HG02852 (cell line): ENCODE measurements around the gene PTPRS.

Experiments used
- ATAC-seq: cut with Tn5 transposase; IDR thresholded peaks from one replicate; pipeline ENCODE4 v1.9.1; 2021; ENCODE audit warnings: mild to moderate bottlenecking, moderate library complexity; ENCODE audit not compliant: unreplicated experiment

Gene PTPRS

DNA sequence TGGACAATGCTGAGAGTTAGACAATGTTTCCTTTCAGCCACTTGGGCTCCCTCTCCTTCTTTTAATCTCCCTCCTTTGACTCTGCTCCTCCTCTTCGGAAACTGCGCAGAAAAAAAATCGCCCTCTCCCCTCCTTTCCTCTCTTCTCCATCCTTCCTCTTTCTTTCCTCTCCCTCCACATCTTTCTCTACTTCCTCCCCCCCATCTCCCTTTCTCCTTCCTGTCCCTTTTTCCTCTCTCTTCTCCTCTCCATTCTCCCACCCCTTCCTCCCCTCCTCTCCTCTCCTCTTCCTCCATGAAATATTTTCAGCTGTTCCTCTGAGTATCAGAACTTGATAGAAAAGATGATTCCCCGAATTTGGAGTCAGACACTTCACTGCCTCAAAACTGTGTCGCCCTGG, 15.1 kb upstream of the PTPRS start:
- no peak for ATAC-seq

DNA sequence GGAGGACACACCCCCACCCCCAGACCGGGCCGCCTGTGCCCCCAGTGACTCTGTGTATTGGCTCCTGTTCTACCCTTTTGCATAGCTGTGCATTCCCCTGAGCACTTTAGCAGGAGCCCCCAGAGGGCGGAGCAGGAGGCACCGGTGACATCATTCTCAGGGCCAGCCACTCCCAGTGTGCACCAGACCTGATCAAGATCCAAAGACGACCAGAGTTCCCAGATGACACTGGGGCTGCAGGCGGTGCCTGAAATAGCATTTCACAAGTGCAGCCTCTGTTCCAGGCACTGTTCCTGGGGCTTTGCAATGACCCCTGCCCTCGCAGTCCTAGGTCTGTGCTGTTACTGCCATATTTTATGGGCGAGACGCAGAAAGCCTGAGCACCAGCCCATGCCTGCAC, 14.5 kb upstream of the PTPRS start:
- ATAC-seq: no peak

DNA sequence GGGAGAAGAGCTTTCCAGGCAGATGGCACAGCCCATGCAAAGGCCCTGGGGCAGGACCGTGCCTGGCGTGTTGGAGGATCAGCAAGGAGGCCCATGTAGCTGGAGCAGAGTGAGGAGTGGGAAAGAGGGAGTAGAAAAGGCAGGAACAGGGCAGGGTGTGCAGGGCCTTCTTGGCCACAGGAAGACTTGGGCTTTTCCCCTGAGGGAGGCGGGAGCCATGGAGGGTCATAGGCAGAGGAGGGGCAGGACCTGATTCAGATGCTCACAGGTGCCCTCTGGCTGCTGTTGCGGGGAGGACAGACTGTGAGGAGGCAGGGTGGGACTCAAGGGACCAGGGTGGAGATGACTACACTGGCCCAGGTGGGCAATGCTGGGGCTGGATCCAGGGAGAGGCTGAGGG, 13.8 kb upstream of the PTPRS start:
- no peak for ATAC-seq

DNA sequence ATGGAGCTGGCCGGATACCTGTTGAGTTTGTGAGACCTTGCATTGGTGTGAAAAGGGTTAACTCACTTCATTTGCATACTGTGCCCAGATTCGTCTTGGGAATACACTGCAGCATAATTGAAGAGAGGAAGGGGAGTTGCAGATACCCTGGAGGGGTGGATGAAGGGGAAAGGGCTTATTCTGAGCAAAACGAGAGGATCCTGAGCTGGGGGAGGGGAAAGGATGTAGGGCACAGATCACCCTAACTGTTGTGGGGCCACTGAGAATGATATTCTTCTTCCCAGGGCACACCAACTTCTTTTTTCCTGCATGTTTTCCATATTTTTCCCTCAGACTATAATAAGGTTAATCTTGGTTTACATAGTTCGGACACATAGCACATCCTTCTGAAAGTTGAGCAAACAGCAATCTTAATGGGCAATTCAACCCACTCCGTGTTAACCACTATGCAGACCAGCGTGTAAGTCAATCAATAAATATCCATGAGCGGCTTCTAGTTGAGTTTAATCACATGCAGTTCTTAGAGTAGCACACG, 11.7 kb upstream of the PTPRS start:
- ATAC-seq: no peak

DNA sequence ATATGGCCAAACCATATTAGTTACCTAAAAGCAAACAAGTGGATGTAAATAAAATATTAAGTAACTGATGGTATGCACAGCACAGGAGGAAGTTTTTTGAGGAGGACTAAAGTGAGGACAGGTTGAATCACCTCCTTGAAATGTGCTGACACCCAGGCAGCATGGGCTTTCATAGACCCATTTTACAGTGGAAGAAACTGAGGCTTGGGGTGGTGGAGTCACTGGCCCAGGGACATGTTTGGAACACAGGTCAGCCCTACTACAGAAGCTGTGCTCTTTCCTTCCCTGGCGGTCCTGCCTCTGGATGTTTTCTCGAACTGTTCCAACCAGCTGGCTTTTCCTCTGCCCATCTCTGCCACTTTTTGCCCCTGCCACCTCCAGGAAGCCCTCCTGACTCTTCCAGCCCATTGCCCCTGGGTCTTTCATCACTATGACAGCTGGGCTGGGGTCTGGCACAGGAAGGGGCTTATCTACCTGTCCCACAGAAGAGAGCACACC, 11.2 kb upstream of the PTPRS start:
- no peak for ATAC-seq

DNA sequence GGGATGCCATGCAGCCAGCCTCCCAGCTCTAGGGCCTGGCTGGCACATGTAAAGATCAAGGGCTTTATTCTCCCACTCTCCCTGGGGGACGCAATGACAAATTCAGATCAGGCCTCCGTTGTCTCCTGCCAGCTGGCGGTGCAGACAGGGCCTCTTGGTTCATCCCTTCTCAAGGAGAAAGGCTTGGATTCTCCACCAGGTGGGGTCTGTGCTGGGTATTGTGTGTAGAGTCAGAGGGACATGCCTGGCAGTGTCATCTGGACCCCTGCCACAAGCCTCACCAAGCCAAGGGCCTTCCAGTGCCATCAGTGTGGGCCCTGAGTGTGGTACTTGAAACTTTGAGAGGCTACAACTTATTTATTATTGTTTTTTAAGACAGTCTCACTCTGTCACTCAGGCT, 8.4 kb upstream of the PTPRS start:
- no peak for ATAC-seq

DNA sequence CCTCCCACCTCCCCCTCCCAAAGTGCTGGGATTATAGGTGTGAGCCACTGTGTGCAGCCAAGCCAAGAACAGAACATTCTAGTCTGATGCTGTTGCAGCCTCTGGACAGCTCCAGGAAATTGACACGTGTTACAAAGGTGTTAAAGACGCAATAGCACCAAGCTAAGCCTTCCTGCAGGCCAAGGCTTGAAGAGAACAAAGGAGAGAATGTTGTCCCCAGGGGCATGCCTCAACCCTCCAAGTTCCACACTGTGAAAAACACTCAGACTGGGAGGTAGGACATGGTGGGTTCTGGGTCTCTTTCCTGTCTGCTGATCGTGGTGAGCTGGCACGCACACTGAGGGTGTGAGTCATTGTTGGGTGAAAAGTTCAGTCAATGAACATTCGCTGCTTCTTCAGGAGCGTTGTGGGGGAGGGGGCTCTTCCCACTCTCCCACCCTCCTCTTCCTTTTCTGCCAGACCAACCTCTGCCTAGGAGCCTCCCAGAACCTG, 5.3 kb upstream of the PTPRS start:
- ATAC-seq: no peak

DNA sequence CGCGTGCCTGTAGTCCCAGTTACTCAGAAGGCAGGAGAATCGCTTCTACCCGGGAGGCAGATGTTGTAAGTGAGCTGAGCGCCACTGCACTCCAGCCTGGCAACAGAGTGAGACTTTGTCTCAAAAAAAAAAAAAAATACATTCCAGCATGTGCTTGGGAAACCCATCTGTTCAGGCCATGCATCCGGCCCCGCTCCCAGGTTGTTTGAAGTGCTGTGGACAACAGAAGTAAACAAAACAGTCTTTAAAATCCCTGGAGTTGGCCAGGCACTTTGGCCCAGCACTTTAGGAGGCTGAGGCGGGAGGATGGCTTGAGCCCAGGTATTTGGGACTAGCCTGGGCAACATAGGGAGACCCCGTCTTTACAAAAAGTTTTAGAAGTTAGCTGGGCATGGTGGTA, 3.2 kb upstream of the PTPRS start:
- no peak for ATAC-seq

DNA sequence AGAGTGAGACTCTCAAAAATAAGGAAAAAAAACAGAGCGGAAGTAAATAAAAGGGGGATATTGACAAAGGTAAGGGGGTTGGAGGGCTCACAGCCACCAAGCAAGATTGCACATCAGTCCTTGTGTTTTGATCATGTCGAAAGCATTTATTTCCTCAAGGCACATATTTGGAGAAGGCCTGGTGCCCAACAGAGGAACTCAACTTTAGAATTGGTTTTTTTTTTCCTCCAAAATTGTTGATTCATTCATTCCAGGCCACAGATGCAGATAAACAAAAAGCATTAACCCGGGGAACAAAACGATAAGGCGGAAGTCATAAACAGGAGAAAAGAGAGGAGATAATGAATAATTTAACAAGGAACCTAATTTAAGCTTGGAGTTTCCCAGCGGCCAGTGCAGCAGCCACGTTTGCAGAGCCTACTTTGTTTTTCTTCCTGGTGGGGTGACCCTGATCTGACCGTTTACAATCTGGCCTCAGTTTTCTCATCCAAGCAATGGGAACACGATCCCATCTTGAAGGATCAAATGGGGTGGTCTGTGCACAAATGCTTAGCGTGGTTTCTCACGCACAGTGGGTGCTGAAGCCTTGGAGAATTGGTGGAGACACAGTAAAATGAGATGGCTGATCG, 2.1 kb upstream of the PTPRS start:
- ATAC-seq: no peak

DNA sequence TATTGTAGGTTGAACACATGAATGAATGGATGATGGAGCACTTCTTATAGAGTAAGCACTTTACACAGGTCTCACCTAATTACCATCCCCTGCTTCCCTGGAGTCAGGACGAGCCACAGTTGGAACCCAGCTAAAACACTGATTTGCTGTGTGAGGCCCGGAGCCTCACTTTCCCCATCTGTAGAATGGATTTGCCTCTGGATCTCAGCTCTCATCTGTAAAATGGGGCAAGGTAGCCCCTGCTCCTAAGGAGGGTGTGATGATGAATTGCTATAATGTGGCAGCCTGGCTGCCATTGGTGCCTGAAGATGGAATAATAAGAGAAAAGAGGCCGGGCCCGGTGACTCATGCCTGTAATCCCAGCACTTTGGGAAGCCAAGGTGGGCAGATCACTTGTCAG, 1.4 kb upstream of the PTPRS start:
- no peak for ATAC-seq

DNA sequence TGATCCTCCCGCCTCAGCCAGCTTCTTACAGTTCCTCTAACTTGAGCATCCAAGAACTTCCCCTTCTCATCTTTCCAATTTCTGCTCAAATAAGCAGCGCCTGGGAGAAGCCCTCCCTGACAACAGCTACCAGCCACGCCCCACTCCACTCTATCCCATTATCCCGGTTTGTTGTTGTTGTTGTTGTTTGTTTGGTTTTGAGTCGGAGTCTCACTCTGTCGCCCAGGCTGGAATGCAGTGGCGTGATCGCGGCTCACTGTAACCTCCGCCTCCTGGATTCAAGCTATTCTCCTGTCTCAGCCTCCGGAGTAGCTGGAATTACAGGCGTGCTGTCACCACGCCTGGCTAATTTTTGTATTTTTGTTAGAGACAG, 822 bp upstream of the PTPRS start:
- ATAC-seq: no peak

DNA sequence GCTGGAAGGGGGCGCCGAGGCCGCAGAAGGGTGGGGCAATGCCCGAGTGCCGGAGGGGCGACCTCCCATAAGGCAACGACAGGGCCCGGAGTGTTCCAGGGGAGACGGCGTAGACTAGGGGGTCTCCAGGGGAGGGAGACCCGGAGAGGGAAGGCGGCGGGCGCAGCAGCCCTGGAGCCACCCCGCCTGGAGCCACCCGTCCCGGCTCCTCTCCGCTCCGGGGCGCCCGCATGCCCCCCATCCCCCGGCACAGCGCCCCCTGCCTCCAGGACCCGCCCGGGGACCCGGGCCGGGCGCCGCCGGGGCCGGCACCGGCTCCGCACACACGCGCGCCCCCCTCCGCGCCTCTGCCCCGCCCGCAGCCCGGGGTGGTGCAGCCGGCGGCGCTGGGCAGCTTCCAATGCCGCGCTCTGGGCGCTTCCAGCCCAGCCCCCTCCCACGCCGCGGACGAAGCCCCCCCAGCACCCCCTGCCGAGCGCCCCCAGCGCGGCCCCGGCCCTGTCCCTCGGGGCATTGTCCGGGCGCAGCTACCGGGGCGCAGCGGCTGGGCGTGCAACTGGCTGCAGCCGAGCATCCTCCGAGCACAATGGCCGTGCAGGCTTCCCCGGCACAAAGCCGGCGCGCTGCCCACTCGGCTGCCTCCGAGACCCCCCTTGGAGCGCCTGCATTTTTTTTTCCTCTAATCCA, 519 bp downstream of the PTPRS start:
- no peak for ATAC-seq

DNA sequence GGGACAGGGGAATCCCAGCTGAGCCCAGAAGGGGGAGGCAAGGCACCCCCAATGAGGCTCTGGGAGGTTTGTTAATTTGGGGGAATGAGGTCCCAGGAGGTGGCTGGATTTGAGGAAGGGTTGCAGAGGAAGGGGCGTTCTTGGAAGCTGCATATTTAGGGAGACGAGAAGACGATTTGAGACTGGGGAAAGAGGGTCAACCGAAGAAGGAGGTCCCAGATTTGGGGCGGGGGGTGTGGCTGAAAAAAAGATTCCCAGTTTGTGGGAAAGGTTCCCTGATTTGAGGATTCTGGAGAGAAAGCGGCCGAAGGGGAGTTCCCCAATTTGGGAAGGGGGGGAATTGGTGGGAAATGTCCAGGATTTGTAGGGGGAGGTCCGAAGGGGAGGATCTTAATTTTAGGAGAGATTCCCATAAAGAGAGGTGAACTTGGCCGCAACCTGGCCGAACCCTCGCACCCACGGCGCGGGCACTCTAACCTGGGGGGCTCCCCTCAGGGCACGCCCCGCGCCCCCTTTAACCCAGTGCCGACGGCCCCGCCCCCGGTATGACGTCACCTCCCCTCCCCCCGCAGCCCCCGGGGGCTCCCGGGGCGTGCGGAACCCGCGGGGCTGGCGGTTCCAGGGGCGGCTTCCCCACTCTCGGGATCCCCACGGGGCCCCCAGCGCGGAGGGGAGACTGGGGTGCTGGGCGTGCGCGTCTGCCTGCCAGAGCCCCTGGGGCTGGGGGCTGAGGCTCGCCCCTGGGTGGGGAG, 1.2 kb downstream of the PTPRS start:
- no peak for ATAC-seq

DNA sequence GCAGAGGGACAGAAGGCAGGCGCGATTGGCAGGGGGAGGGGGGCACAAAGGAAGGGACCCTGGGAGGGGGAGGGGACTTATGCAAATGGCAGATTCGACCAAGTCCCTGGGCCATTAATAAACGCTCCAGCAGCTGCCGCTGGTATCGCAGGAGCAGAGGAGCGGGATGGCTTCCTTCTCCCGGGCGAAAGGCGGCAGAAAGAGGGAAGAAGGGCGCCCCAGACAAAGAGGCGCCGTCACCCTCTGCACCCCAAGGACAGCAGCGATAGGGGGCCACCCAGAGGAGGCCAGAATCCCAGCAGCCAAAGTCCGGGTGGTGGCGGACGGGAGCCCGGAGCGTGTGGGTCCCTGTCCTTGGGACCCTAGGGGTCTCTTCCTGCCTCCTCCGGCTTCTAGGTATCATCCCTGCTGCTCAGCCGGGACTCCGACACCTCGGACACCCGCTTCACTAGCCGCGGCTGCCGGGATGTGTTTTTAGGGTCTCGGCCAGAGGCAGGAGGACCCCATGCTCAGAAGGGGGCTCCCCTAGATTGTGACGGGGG, 1.9 kb downstream of the PTPRS start:
- ATAC-seq: no peak

DNA sequence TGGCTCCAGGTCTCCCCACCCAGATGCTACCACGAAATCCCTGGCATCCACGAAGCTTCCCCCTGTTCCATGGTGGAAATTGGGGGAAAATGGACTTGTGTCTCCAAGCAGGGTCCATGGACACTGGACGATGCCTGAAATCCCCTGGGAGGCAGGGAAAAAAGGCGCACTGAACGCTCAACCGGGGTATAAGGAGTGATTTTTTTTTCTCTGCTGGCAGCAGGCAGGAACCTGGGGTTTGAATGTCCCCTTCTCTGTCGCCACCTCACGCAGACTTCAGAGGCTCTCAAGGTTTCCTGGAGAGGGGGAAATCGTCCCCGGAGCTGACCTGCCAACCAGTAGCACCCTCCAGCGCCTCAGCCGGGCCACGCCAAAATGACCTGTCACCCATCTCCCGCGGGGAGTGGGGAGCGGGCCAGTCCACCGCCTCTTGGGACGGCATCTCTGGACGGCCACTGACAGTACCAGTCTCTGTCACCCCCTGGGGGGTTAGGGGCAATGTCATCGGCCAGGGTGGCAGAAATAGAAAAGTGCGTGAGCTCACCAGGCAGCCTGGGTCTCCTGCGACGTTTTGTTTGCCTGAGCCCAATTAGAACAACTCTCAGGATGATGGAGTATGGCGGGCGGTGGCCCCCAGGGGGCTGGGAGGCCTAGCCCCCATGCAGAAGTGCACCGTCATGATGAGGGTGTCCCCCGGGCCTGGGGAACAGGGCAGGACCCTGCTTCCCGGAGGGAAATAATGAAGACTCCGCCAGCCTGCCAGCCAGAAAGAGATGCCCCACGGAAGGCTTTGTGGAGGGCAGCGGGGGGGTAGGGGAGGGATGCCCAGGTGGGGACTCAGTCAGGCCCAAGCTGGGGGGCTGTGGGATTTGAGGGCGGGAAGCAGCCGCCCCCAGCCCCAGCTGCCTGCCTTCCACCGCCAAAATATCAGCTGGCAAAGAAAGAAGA, 2.6 kb downstream of the PTPRS start:
- ATAC-seq: no peak

DNA sequence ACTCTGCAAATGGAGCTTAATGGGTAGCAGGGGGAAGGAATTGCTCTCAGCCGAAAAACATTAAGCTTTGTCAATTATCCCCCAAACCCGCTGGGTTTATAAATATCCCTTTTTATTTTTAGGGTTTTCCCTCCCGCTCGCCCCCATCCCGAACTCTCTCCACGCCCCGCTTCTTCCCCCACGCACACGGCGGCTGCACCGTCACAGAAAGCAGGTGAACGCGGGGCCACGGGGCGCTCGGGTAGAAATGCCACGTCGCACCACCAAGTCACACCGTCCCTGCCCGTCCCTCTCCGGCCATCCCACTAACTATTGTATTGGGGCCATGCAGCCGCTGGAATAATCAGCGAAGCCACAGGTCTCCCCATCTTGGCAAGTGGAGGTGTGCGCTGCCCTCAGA, 3.5 kb downstream of the PTPRS start:
- no peak for ATAC-seq

DNA sequence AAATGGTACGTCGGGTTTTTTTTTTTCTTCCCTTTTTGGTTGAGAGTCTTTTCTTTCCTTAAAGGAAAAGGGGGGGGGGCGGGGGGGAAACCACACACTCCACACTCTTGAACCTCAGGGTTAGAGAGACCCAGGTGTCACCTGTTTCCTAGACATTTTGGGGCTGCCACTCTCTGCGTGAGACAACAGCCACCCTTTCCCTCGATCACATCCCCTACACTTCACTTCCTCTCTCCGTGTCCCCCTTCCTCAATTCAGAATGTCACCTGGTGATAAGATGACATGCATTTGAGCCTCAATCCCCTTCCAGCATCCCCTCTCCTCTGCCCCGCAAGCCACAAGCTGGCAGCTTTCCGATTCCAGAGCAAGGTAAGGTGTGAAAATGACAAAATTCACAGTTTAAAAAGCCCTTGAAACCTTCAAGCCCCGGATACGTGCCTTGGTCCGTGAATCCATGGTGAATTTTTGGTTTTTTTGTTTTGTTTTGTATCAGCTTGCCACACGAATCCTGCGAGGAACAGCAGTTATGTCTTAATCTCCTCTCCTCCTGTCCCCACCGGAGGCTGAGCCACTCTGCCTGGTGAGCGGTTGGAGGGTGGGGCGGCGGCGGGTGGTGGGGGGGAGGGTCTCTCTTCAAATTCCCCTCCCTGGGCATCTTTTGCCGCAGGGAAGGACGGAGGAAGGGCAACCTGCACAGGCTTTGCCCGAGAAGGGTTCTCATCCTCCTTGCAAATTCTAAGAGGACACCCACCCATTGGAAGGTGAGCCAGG, 4.2 kb downstream of the PTPRS start:
- ATAC-seq: no peak

DNA sequence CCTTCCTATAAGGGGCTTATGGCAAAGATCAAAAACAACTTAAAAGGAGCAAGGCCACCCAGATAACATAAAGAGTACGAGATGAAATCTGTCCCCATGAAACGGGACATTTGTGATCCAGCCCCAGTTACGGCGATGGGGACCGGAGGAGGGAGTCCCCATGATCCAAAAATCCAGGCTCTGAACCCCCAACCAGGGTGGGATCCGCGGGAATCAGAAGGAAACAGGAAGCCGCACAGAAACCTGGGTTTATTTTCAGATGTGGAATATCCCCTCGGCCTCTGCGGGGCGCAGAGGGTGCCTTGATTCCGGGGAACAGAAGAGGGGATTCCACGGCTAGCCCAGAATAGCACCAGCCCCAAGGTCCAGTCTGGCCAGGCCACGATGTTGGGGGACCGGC, 5.0 kb downstream of the PTPRS start:
- ATAC-seq: no peak

DNA sequence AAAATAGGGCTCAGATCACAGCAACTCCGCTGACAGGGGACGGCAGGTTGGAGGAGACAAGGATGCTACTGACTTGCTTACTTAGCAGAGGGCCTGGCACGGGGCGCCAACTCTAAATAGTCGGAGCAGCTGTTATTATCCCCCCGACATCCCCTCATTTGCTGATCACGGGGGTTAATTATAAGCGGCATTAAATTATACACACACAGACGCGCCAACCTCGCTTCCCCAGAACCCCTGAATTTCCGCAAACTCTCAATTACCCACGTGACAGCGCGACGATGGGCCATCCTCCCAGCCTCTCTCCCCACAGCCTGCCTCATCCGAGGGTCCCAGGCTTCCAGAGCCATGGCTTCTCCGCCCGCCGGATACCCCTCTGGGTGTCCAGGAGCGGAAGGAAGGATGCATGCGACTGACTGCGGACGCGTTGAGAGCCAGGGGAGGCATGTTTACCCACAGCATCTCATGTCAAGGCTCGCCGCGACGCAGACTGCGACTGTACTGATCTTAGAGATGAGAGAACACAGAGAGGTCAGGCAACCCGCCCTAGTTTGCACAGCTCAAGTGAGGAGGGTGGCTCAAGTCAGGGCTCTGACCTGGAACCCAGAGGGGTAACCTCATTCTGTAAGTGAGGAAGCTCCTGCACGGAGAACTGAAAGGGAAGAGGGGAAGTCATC, 5.7 kb downstream of the PTPRS start:
- no peak for ATAC-seq
